Brain microvascular endothelial cell (primary cell): Measurements from ENCODE around the gene NEGR1.

Experiments
- DNase-seq: peaks from one replicate; pipeline ENCODE4 v3.0.0-alpha.2; 2020
- H3K27ac ChIP-seq: fragments of 250-450 bp; sonication (Bioruptor Pico); 2 replicates; pipeline ENCODE4 v1.5.1; 2020; ENCODE audit warnings: mild to moderate bottlenecking, moderate library complexity
- H3K27me3 ChIP-seq: fragments of 250-450 bp; sonication (Bioruptor Pico); replicated peaks from 2 replicates; pipeline ENCODE4 v1.5.1; 2020; ENCODE audit warnings: mild to moderate bottlenecking
- H3K36me3 ChIP-seq: fragments of 250-450 bp; sonication (Bioruptor Pico); replicated peaks from 2 replicates; pipeline ENCODE4 v1.5.1; 2020; ENCODE audit warnings: mild to moderate bottlenecking
- H3K4me3 ChIP-seq: 2 replicates; pipeline ENCODE4 v1.5.1; 2011; ENCODE audit warnings: low read depth, mild to moderate bottlenecking, control low read depth, low read length, moderate library complexity
- CTCF ChIP-seq: IDR thresholded peaks from 2 replicates; pipeline ENCODE4 v1.5.1; 2011; ENCODE audit warnings: low read depth, mild to moderate bottlenecking, moderate library complexity, low read length, control low read depth, inconsistent platforms; ENCODE audit errors: missing control alignments
- in situ Hi-C: cut with HindIII; loops from 2 replicates; pipeline ENCODE4 v1.10.0; 2017; ENCODE audit warnings: low sequenced_read_pairs, low pct_ligation_motif_present

The NEGR1 gene

GRCh38 chr1:71828431-71829012 is 453.8 kb downstream of the NEGR1 start:
- no peaks in the 10 kb centered on the region for H3K36me3 ChIP-seq
- H3K27ac ChIP-seq = no peak overlapping the region
- H3K27me3 ChIP-seq = no peaks in the 10 kb centered on the region
- in situ Hi-C loops = no loop called here
- no peak overlapping the region for H3K4me3 ChIP-seq
- no peak for TF ChIP-seq CTCF
- no peak for DNase-seq

- no peak for TF ChIP-seq CTCF
- Histone ChIP-seq H3K4me3 (no peak overlapping the region), H3K36me3 (no peaks in the 10 kb centered on the region), H3K27me3 (no peaks in the 10 kb centered on the region), H3K27ac (no peak overlapping the region)
- DNase-seq = no peak
- in situ Hi-C loops = no loop called here
Observed at GRCh38 chr1:71823708-71824305, 458.5 kb downstream of the NEGR1 start.

- in situ Hi-C loops = no loop called here
- DNase-seq = no peak
- H3K36me3 ChIP-seq = no peaks in the 10 kb centered on the region
- no peak overlapping the region for H3K27ac ChIP-seq
- H3K4me3 ChIP-seq = no peak overlapping the region
- H3K27me3 ChIP-seq = no peaks in the 10 kb centered on the region
- TF ChIP-seq CTCF = no peak
Observed at GRCh38 chr1:71817028-71817427, 465.3 kb downstream of the NEGR1 start.

GRCh38 chr1:71809085-71809484 is 473.3 kb downstream of the NEGR1 start:
- Histone ChIP-seq H3K27me3 (no peaks in the 10 kb centered on the region), H3K36me3 (no peaks in the 10 kb centered on the region), H3K4me3 (no peak overlapping the region), H3K27ac (no peak overlapping the region)
- no peak for TF ChIP-seq CTCF
- no peak for DNase-seq
- in situ Hi-C loops = no loop called here

GRCh38 chr1:71804140-71804539 is 478.2 kb downstream of the NEGR1 start:
- no peak for TF ChIP-seq CTCF
- Histone ChIP-seq H3K27me3 (no peaks in the 10 kb centered on the region), H3K27ac (no peak overlapping the region), H3K36me3 (no peaks in the 10 kb centered on the region), H3K4me3 (no peak overlapping the region)
- in situ Hi-C loops = no loop called here
- no peak for DNase-seq

GRCh38 chr1:71796006-71796405 is 486.3 kb downstream of the NEGR1 start:
- Histone ChIP-seq H3K27ac (no peak overlapping the region), H3K36me3 (no peaks in the 10 kb centered on the region), H3K27me3 (no peaks in the 10 kb centered on the region), H3K4me3 (no peak overlapping the region)
- in situ Hi-C loops = no loop called here
- no peak for DNase-seq
- no peak for TF ChIP-seq CTCF
